Neural progenitor cell (in vitro differentiated cells): ENCODE measurements around the gene ZNF592.

Experiments
- EZH2 ChIP-seq: fragments of 200-600 bp; sonication (generic); IDR thresholded peaks from 2 replicates; pipeline ENCODE4 v1.6.1; 2017; ENCODE audit warnings: antibody characterized with exemption, mild to moderate bottlenecking, moderate library complexity
- EZH2phosphoT487 ChIP-seq: fragments of 200-600 bp; sonication (generic); IDR thresholded peaks from 2 replicates; pipeline ENCODE4 v1.6.1; 2017; ENCODE audit warnings: antibody characterized with exemption
- TF ChIP-seq, protein P1 (sequence below): fragments of 200-600 bp; sonication (generic); IDR thresholded peaks from 2 replicates; pipeline ENCODE4 v1.5.1; 2017; ENCODE audit warnings: antibody characterized with exemption, mild to moderate bottlenecking

DNA sequence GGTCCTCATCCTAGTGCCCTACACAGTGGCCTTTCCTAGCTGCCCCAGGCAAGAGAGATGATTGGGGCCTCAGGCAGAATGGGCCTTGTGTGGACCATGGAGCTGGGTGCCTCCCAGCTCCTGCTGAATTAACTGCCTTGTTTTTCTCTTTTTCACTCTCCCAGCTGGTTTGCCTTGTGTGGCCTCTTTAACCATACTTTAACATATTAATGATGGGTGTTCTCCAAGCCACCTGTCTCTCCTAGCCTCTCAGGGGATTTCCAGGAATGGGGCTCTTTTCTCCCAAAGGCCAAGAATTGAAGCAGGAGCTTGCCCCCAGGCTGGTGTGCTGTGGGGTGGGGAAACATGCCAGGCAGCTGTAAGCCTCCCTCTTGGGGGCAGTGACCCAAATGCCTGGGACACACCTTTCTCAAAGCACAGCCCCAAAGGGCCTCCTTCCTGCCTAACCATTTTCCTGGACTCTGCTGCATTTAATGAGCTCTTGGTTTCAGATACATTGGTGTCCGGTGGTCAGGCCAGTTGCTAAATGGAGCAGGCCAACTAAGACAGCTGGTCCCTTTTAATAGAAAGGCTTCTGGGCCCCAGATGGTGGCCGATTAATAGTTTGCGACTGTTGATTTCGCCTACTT is 74.4 kb downstream of the ZNF592 start:
- TF ChIP-seq, protein P1, sequence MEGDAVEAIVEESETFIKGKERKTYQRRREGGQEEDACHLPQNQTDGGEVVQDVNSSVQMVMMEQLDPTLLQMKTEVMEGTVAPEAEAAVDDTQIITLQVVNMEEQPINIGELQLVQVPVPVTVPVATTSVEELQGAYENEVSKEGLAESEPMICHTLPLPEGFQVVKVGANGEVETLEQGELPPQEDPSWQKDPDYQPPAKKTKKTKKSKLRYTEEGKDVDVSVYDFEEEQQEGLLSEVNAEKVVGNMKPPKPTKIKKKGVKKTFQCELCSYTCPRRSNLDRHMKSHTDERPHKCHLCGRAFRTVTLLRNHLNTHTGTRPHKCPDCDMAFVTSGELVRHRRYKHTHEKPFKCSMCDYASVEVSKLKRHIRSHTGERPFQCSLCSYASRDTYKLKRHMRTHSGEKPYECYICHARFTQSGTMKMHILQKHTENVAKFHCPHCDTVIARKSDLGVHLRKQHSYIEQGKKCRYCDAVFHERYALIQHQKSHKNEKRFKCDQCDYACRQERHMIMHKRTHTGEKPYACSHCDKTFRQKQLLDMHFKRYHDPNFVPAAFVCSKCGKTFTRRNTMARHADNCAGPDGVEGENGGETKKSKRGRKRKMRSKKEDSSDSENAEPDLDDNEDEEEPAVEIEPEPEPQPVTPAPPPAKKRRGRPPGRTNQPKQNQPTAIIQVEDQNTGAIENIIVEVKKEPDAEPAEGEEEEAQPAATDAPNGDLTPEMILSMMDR, result no peak
- TF ChIP-seq EZH2phosphoT487 (no peak), EZH2 (no peak)
